NCI-H82 treated with DMSO at 0.1 percent for 48 hours (cell line): ENCODE data around the gene CENPW.

Experiments used
- DNase-seq: peaks from one replicate; lab custom pipeline; 2025; ENCODE audit not compliant: unreplicated experiment; lab: John Stamatoyannopoulos, UW

The CENPW gene

DNA sequence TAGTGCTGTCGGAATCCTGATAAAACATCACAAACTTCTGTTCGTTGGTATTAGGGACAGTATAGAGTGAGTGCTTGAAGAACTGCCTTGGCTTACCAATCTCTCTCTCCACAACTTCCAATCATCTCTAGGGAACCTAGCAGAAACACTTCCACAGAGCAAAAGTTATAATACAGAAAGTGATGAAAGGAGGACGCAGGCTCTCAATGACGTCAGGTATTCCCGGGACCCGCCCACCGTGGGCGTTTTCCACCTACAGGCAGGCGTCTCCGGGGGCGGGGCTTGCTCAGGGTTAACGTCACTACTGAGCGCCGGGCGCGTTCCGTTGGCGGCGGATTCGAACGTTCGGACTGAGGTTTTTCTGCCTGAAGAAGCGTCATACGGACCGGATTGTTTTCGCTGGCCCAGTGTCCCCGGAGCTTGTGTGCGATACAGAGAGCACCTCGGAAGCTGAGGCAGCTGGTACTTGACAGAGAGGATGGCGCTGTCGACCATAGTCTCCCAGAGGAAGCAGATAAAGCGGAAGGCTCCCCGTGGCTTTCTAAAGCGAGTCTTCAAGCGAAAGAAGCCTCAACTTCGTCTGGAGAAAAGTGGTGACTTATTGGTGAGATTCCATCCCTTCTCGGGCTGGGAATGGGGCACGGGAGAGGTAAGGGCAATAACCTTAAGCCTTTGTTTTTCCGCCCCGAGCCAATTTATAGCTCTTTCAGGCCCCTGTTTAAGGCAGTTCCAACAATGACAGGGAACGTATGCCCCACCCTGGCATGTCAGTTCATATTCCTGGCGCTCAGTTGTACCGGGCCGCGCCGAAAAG lies at the start of gene CENPW:
CENPW (plus strand) TSS at position 320 of the 814 bp plus-strand sequence; CDS start at position 479, 159 bp downstream.
- peak; percentile 67 for DNase-seq

GRCh38 chr6:126293891-126294524 lies 45.9 kb upstream of the CENPW start:
- no peak for DNase-seq

- DNase-seq = no peak
These were observed 39.8 kb upstream of the CENPW start for GRCh38 chr6:126300126-126300525.

DNA sequence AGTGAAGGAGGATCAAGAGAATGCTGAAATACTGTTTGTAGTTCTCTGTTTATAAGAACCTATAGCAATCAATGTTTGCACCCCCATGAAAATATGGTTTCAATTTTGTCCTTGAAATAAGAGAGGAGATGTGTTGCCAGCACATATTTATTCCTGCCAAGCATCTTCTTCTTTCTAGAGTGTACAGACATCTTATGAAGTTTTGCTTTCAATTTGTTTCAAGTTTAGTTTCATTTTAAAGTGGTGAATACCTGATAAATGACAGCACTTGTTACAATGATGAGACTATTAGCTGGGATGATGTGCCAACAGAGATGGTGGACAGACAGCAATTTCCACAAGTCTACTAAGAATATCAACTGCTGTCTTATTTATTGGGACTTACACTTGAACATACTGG lies 39.2 kb upstream of the CENPW start:
- no peak for DNase-seq

DNA sequence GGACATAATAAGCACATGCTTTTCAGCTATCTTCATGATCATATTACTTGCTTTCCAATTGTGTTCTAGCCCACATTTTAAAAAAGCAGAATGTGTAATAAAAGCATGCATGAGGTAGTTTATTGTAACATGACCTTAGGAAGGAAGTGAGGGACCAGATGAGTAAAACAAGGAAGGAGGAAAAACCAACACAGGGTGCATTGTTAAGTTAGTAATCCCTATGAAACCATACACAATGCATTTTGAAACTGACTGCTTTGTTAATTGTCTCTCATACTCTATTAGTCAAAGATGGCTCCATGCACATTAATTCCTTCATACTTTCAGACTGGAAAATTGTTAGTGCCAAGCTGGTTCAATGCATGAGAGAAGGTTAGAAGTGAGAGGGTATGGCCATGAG lies 37.7 kb upstream of the CENPW start:
- DNase-seq = no peak

GRCh38 chr6:126307849-126308248 lies 32.1 kb upstream of the CENPW start:
- DNase-seq = no peak

GRCh38 chr6:126308362-126308761 lies 31.6 kb upstream of the CENPW start:
- no peak for DNase-seq

DNA sequence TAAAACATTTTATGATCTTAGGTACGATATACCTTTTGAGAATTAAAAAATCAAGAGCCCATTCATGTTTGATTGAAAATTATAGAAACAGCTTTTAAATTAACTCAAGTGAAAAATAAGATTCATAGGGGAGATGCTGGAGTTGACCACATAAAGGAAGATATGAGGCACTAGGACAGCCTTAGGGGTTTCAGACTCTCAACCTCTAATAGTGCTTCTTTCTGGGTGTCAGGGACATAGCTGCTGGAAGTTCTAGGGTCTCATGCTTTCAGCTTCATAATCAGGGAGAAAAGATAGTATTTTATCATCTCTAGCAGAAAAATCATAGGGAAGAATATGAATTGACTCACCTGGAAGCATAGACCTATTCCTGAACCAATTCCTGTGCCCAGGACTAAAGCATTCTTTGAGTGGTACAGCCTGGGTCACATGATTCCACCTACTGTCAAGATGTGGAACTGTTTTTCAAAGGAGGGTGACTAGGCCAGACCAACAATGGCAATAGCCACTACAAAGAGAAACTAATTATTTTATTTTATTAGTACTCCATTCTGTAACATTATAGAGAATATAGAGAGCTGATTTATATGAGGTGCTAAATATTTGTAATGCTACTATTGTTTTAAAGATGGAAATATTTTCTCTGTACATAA lies 27.8 kb upstream of the CENPW start:
- no peak for DNase-seq

DNA sequence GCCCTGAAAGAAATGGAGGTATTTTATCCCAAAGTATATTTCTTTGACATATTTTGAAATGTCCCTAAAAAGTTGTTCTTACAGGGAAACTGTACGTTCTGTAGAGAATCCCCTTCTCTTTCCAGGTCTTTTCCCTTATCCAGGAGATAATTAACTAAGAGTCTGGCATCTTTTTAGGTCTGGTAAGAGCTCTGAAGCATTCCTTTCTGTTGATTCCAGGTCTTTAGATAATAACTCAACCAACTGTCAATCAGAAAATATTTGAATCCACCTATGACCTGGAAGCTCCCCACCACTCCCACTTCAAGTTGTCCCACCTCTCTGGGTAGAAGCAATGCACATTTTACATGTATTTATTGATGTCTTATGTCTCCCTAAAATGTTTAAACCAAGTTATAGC lies 26.0 kb upstream of the CENPW start:
- DNase-seq = no peak

- no peak for DNase-seq
These were observed 21.1 kb upstream of the CENPW start for GRCh38 chr6:126318797-126319196.

GRCh38 chr6:126333729-126334128 lies 6.2 kb upstream of the CENPW start:
- no peak for DNase-seq

GRCh38 chr6:126335210-126335609 lies 4.7 kb upstream of the CENPW start:
- DNase-seq = no peak

DNA sequence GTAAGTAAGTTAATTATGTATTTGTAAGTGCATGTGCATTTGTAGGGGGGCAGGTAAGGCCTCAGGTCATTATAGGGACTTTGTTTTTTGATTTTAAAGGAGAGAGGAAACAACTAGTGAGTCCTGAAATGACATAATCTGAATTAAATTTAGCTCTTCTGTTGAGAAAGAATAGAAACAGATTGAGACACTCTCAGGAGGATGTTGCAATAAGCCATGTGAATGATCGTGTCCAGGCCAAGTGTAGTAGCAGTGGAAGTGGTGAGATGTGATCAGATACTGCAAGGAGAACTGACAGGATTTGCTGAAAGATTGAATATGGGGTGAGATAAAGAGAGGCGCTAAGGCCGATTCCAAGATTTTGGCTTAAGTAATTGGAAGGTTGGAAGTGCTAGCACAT lies 2.6 kb upstream of the CENPW start:
- no peak for DNase-seq

DNA sequence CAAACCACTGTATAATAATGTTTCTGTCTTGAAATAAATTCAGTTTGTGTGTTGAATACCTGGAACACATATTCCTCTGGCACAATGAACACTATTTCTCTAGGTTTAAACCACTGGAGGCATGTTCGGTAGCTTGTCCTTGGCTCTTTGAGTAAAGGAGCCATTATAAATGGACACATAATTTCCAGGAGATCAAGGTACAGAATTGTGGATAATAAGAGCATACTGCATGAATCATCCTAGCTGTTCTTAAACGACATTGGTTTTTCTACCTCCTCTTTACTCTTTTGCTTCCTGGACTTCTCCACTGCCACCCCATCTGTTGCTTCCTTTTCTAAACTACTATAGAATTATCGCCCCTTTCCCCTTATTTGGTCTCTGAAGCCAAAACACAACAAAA lies 1.2 kb downstream of the CENPW start:
- DNase-seq = no peak

DNA sequence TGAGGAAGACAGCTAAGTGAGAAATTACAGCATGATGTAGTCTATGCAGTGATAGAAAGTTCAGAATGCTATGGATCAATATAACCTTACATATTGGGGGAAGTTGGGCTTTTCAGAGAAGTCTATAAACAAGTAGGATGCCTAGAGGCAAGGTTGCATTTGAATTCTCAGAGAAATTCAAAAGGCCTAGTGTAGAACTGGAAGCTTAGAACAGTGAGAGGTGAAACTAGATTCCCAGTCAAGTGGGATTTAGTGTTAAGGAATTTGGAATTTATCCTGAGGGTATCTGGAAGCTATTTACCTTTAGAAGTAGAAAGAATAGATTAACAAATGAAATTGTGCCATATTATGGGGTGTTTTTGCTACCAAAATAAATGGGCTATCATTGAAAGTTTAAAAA lies 4.3 kb downstream of the CENPW start:
- DNase-seq = no peak

GRCh38 chr6:126351960-126352359 lies 12.0 kb downstream of the CENPW start:
- DNase-seq = no peak

GRCh38 chr6:126352514-126352913 lies 12.6 kb downstream of the CENPW start:
- DNase-seq = no peak

GRCh38 chr6:126356526-126356925 lies 16.6 kb downstream of the CENPW start:
- no peak for DNase-seq

DNA sequence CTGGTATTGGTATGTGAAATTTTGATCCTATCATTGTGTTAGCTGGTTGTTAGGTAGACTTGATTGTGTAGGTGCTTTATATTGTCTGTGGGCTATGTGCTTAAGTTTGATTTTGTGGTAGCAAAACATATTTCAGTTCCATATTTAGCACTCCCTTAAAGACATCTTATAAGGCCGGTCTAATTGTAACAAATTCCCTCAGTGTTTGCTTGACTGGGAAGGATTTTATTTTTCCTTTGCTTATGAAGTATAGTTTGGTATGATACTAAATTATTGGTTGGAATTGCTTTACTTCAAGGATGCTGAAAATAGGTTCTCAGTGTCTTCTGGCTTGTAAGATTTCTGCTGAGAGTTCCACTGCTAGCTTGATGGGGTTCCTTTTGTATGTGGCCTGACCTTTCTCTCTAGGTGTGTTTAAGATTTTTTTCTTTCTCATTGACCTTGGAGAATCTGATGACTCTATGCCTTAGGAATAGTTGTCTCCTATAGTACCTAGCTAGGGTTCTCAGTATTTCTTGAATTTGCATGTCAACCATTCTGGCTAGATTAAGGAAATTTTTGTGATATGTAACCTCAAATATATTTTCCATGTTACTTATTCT lies 20.1 kb downstream of the CENPW start:
- DNase-seq = no peak

- no peak for DNase-seq
These were observed 22.0 kb downstream of the CENPW start for GRCh38 chr6:126361832-126362440.

DNA sequence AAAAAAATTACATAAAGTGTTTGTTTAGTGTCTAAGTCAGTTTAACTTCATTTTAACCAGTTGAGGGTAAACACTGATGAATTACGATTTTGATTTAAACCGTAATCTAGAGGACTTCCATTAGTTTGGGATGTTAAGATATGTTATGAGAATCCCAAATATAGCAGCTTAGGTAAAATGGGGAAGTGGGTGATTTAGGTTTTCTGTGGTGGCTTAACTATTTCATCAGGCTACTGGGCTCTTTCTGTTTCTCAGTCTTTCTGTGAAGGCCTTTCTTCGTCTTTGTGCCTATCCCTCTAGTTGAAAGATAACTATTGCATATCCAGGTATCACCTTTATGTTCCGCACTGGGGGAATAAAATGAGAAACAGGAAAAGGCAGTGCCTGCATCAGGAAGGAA lies 27.9 kb downstream of the CENPW start:
- no peak for DNase-seq
